NCI-H2196 (cell line): Measurements from ENCODE around the gene ARL6.

Source experiments
- DNase-seq: peaks from one replicate; lab custom pipeline; 2025; ENCODE audit not compliant: unreplicated experiment; lab: John Stamatoyannopoulos, UW

Gene ARL6

GRCh38 chr3:97764407-97765238 lies at the start of gene ARL6:
TSS of gene ARL6 (plus strand) at chr3:97764758. CDS start at chr3:97768108, 3,350 bp downstream.
- peak; percentile 95 for DNase-seq

GRCh38 chr3:97719156-97719821 lies 45.3 kb upstream of the ARL6 start:
- DNase-seq, result peak; percentile 84

GRCh38 chr3:97720417-97720816 lies 44.1 kb upstream of the ARL6 start:
- peak; percentile 29 for DNase-seq

- DNase-seq, result no peak
These were observed 43.1 kb upstream of the ARL6 start for GRCh38 chr3:97721446-97721845.

GRCh38 chr3:97736928-97737327 lies 27.6 kb upstream of the ARL6 start:
- no peak for DNase-seq

- no peak for DNase-seq
These were observed 25.8 kb upstream of the ARL6 start for GRCh38 chr3:97738761-97739160.

GRCh38 chr3:97742036-97742435 lies 22.5 kb upstream of the ARL6 start:
- no peak for DNase-seq

GRCh38 chr3:97744289-97744688 lies 20.3 kb upstream of the ARL6 start:
- no peak for DNase-seq

- no peak for DNase-seq
These were observed 762 bp upstream of the ARL6 start for GRCh38 chr3:97763586-97764406.

GRCh38 chr3:97765336-97765735 lies 778 bp downstream of the ARL6 start:
- DNase-seq, result no peak

GRCh38 chr3:97772926-97773325 lies 8.4 kb downstream of the ARL6 start:
- DNase-seq, result no peak

- DNase-seq, result no peak
These were observed 13.6 kb downstream of the ARL6 start for GRCh38 chr3:97778152-97778551.

- peak; percentile 37 for DNase-seq
These were observed 29.0 kb downstream of the ARL6 start for GRCh38 chr3:97793420-97794019.

GRCh38 chr3:97795951-97796350 lies 31.4 kb downstream of the ARL6 start:
- DNase-seq, result no peak

GRCh38 chr3:97804471-97804870 lies 39.9 kb downstream of the ARL6 start:
- no peak for DNase-seq

- no peak for DNase-seq
These were observed 46.3 kb downstream of the ARL6 start for GRCh38 chr3:97810779-97811390.

GRCh38 chr3:97815149-97815917 lies 50.8 kb downstream of the ARL6 start:
- no peak for DNase-seq

- no peak for DNase-seq
These were observed 52.3 kb downstream of the ARL6 start for GRCh38 chr3:97816811-97817210.

- DNase-seq, result no peak
These were observed 53.4 kb downstream of the ARL6 start for GRCh38 chr3:97817965-97818364.

- no peak for DNase-seq
These were observed 56.2 kb downstream of the ARL6 start for GRCh38 chr3:97820780-97821179.
